Activated CD4-positive, alpha-beta T cell treated with anti-CD3 and anti-CD28 coated beads for 4 hours (primary cell): ENCODE data around the gene METTL2A.
"Not testable (repeated sequence)": the region's sequence is repeated elsewhere in the genome, so short reads cannot be mapped to it uniquely, and the experiment has no call there.

ENCODE experiments used
- DNase-seq, 2 donors: peaks; one replicate each; pipeline ENCODE4 v3.0.0-alpha.2; 2020

METTL2A gene, protein sequence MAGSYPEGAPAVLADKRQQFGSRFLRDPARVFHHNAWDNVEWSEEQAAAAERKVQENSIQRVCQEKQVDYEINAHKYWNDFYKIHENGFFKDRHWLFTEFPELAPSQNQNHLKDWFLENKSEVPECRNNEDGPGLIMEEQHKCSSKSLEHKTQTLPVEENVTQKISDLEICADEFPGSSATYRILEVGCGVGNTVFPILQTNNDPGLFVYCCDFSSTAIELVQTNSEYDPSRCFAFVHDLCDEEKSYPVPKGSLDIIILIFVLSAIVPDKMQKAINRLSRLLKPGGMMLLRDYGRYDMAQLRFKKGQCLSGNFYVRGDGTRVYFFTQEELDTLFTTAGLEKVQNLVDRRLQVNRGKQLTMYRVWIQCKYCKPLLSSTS

DNA sequence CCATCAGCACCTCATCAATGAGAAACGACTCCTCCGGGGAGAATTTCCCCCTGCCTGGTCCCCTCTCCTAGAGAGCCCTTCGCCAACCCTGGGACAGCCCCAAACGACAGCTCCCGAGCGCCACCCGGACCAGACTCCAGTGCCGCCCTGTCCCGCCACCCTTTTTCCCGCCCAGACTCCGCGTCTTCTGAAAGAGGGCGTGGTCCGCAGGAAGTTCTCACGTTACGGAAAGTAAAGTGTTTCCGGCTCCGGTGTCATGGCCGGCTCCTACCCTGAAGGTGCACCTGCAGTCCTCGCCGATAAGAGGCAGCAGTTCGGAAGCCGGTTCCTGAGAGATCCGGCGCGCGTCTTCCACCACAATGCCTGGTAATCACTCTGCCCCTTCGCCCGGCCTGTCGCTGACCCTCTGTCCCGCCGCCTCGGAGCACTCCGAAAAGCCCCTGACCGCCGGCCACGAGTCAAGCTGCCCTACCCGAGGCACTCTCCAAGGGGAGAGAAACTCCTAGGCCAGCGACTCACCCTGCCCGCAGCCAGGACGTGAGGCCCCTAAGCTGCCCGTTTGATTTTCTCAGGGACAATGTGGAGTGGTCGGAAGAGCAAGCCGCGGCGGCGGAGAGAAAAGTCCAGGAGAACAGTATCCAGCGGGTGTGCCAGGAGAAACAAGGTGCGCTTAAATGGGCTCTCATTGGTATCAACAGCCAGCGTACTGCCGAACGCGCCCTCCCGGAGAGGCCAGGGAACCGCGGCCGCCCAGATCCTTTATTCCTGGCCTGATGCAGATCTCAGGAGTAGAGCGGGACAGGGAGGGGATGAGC is at the start of gene METTL2A:
METTL2A (plus strand) TSS at position 251 of the 815 bp plus-strand sequence; CDS start at position 257, 6 bp downstream.
- peak; percentile 77 to 81 for DNase-seq

DNA sequence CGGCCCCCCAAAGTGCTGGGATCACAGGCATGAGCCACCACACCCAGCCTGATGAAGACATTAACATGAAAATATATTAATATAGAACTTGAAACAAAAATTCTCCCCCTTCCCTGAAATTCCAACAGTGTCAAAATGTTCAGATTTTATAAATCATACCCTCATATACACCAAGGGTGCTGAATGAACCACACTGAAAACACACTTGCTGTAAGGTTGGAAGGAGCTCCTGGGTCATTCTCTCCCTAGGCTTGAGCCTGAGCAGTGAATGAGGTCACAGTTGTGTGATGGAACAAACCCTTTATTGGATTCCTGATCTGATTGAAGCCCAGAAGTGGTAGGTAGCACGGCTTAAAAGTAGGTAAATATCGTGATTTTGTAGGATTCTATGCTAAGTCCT is 43.4 kb upstream of the METTL2A start, which contains the start of gene EFCAB3:
EFCAB3 (plus strand) TSS at position 301 of the 400 bp plus-strand sequence. CDS start 2,427 bp downstream, outside the sequence.
- no peak for DNase-seq

DNA sequence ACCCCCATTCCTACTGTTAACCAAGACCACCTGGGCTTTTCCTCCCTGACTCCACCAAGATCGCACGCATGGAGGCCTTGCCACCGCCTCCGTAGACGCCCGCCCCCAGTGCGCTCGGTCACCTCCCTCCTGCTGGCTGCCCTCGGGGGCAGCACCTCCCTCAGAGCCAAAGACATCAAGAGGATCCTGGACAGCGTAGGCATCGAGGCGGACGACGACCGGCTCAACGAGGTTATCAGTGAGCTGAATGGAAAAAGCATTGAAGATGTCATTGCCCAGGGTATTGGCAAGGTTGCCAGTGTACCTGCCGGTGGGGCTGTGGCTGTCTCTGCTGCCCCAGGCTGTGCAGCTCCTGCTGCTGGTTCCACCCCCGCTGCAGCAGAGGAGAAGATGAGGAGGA is 42.1 kb upstream of the METTL2A start:
- DNase-seq: no peak

DNA sequence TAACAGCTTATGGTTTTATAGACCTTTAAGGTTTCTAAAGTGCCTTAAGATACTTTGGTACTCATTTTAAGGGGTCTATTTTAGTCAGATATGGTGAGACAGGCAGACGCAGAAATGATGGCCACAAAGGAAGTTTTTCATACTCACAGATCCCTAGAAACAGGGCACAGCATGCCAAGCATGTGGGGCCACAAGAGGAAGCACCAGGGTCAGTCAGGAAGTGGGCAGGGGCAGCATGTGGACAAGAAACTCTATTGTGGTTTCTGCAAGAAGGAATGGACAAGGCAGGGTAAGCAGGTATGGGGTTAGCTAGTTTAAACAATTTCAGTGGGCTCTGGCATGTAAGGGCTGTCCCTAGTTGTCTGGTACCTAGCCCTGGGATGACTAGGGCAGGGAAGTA is 34.8 kb upstream of the METTL2A start:
- no peak for DNase-seq

DNA sequence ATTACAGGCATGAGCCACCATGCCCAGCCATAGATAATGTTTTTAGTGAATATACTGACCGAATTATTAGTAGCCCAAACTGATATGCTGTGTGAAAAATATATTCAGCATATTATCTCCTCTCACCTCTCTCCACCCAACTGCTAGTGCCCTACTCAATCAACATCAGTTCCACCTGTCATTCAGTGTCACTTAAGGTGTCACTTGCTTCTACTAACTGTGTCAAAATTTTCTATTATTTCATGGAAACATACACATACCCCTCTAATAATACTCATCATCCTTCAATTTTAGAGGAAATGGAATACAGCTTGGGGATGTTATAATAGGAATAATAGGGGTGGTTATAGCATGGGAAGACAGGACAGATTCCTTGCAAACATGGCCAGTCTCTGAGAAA is 30.8 kb upstream of the METTL2A start:
- DNase-seq: no peak

DNA sequence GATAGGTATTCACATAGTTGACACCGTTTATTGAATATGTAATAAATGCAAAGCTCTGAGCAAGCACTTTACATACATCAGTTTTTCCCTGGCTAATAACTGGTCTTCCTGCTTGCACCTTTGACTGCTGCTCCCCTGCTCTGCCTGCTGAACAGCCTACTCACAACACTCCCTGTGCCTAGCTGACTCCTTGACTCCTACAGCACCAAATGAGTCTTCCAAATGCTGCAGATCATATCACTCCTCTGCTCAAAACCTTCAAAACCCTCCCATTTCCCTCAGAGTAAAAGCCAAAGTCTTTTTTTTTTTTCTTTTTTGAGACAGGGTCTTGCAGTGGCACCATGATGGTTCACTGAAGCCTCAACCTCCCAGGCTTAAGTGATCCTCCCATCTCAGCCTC is 24.8 kb upstream of the METTL2A start:
- no peak for DNase-seq

DNA sequence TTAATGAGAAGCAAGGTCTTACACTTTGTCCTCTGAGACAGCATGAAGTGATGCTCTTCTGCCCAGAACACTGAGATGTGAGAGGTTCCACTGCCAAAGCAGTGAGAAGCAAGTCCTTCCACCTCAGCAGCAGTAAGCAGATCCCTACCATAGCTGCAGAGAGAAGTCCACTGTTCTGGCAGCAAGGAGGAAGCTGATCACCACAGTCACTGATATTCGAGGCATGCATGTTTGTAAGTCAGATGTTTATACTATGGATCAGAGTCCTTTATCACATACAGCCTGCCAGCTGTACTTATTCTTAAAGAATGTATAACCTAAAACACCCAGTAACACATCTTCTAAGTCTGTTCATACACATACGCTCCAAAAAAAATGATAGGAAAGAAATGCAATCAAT is 18.2 kb upstream of the METTL2A start:
- DNase-seq: no peak

DNA sequence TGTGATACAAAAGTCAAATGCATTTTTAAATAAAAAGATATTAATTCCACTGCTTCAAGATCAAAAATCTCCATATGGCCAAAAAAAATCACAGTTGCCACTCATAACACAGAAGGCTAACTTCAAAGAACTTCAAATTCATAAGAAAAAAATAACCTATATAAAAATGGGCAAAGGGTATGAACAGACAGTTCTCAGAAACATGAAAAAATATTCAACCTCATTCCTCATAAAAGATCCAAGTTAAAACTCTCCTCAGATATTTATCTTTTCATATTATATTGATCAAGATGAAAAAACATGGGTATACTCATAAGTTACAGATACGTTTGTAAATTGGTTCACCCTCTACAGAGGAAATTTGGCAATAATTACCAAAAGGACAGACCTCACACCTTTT is 10.6 kb upstream of the METTL2A start:
- DNase-seq: not testable (repeated sequence)

DNA sequence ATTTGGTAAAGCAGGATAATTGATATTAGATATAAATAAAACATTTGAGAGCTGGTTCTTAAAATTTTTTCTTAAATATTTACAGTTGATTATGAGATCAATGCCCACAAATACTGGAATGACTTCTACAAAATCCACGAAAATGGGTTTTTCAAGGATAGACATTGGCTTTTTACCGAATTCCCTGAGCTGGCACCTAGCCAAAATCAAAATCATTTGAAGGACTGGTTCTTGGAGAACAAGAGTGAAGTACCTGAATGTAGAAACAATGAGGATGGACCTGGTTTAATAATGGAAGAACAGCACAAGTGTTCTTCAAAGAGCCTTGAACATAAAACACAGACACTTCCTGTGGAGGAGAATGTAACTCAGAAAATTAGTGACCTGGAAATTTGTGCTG is 2.5 kb downstream of the METTL2A start:
- DNase-seq: not testable (repeated sequence)

DNA sequence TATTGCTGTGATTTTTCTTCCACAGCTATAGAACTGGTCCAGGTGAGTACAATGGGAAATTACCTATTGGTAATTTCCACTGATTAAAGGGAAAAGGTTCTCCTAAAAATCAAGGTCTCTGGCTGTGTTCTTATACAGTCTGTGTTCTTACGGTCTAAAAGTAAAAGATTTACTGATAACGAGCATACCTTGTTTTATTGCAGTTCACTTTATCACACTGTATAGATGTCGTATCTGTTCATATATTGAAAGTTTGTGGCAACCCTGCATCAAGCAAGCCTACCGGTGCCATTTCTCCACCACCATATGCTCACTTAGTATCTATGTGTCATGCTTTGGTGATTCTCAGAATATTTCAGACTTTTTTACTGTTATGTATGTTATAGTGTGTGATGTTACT is 11.6 kb downstream of the METTL2A start:
- DNase-seq: not testable (repeated sequence)

DNA sequence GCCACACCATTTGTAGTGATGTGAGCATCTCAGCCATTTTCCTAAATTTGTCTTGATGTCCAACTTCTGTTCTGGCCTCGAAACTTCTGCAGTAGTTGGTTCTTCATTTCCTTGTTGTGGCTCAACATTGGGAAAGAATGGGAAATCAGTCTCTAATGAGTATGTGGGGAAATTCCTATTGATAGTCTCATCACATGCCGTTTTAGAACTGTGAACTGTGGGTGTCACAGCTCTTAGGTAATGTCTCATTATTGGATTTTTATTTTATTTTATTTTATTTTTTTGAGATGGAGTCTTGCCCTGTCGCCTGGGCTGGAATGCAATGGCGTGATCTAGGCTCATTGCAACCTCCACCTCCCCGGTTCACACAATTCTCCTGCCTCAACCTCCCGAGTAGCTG is 17.5 kb downstream of the METTL2A start:
- DNase-seq: not testable (repeated sequence)

DNA sequence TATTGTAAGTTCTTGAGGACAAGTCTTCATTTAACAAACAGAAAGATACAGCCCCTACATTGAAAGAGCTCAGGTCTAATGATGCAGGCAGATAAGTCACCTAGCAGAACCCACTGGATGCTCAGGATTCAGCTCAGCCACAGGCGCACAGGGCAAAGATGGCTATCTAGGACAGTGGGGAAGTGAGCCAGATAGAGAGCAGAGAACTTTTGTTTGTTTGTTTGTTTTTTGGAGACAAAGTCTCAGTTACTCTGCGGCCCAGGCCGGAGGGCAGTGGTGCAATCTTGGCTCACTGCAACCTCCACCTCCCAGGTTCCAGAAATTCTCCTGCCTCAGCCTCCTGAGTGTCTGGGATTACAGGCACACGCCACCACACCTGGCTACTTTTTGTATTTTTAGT is 20.4 kb downstream of the METTL2A start:
- no peak for DNase-seq

DNA sequence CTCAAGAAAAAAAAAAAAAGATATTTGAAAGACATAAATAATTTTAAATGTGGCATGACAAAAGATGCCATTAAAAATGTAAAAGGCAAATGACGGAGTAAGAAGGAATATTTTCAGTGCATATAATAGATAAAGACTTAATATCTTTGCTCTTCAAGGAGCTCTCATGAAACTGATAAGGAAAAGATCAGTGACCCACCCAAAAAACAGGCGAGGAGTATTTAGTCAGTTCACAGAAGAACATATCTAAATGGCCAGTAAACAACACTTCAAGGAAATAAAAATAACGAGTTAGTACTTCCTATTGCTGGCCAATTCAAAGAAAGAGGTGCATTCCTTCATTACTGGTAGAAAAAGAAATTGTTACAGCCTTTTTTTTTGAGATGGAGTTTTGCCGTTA is 22.1 kb downstream of the METTL2A start:
- DNase-seq: not testable (repeated sequence)

DNA sequence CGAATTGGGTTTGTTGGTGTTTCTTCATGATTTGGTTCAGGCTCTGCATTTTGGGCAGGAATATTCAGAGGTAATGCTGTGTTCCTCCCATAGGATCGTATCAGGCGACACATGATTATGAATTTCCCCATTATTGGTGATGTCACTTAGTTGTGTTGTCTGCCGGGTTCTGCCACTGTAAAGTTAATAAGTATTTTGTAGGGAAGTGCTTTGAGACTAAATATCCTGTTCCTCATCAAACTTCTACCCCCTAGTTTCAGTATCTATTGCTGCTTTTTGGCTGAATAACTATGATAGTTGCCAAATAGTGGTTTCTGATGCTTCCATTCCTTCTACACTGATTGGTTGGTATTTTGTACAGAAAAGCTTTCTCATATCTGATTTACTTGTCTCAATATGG is 28.5 kb downstream of the METTL2A start:
- DNase-seq: not testable (repeated sequence)

DNA sequence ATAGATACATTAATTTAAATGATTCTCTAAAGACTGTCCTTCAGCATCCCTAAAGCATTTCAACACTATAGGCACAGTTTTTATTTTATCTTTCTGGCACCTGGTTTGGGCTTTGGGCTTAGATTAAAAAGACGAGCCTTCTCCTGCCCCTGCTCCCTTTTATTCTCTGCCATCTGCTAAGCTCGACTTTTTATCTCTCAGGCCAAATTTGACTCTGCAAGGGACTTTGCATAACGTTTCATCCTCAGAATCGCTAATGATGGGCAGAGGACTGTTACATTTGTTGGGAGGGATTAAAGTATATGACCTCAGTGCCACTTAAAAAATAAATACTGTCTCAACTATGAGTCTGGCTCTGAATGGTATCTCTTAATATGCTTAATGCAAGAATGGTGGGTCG is 29.3 kb downstream of the METTL2A start:
- DNase-seq: not testable (repeated sequence)

DNA sequence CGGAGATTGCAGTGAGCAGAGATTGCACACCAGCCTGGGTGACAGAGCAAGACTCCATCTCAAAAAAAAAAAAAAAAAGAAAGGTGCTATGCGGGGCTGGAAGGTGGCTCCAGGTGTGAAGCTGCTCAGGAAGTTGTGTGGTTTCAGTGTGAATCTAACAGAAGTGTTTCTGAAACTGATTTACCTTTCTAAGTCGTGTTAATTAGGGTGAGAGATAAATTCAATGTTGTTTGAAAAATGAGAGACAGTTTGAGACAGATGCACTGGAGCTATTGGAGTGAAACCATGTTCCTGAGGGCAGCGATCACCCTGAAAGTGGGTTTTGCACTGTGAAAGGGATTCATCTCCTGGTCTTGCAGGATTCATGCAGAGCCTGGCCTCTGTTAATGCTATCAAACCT is 30.0 kb downstream of the METTL2A start:
- not testable (repeated sequence) for DNase-seq

DNA sequence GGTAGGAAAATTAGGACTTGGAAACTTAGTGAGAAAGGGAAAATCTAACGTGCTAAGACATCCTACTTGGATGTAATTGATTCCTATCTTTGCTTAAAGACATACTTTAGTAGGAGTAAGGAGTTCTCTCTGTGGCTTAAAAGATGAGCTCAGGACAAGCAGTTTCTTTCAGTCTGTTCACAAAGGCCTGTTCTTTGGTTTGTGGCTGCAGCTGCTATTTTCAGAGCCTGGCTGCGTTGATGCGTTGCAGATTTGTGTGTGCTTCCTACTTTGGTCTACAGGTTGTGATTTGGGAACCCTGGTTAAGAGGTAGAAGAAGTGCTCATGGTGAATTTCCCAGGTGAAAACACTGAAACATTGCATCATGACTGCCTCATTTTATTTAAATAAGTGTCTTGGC is 30.4 kb downstream of the METTL2A start:
- DNase-seq: not testable (repeated sequence)

DNA sequence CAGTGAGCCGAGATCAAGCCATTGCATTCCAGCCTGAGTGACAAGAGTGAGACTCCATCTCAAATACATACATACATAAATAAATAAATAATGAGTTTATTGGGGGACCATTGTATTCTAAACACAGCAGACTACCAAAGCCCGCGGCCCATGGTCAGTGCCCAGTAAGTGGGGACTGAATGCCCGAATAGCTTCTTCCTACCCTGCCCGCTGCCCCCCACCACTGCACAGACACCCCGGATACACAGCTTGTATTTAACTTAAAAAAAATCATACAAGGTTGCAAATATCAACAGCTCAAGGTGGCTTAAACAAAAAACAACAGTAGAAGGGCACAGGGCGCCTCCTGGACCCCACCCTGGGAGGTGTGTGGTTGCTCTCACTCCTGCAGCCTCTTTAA is 32.3 kb downstream of the METTL2A start:
- no peak for DNase-seq

DNA sequence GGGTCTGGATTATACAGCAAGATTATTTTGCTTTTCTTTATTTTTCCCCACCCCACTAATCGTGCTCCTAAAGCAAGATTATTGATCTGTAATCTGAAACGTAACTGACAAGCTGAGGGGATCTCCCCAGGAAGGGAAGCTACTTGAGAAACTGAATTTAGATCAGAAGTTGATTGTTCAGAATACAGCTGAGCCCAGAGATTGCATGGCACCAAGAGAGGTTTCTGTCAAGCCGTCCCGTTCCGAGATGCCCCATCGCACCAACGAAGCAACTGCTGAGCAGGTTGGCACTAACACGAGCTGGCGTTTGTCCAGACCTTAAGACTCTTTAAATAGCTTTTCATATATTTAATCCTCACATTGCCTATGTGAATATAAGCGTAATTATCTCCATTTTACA is 34.8 kb downstream of the METTL2A start:
- not testable (repeated sequence) for DNase-seq

DNA sequence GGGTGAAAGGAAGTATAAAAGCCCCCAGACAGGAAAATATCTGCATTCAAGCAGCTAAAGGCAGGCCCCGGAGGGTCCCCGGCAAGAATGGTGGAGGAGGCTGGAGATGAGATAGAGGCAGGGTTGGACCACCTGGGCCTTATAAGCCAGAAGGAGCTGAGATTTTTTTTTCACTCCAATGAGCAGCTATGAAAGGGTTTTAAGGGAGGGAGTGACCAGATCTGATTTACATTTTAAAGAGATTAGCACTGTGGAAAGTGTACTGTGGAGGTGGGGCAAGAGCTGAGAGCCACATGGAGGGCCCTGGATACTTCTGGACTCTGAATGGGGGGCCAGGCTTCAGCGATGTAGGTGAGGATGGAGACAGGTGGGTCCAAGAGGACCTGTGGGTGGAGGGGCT is 40.7 kb downstream of the METTL2A start:
- not testable (repeated sequence) for DNase-seq

DNA sequence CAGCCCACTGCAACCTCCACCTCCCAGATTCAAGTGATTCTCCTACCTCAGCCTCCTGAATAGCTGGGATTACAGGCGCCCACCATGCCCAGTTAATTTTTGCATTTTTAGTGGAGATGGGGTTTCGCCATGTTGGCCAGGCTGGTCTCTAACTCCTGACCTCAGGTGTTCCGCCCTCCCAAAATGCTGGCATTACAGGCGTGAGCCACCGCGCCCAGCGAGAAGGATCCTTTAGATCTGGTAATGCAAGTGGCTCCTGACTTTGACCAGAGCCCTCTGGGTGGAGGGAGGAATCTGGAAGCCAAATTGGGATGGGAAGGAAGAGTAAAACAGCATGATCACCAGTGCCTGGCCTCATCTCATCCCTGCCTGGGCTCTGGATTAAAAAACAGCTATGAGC is 41.6 kb downstream of the METTL2A start:
- DNase-seq: not testable (repeated sequence)

DNA sequence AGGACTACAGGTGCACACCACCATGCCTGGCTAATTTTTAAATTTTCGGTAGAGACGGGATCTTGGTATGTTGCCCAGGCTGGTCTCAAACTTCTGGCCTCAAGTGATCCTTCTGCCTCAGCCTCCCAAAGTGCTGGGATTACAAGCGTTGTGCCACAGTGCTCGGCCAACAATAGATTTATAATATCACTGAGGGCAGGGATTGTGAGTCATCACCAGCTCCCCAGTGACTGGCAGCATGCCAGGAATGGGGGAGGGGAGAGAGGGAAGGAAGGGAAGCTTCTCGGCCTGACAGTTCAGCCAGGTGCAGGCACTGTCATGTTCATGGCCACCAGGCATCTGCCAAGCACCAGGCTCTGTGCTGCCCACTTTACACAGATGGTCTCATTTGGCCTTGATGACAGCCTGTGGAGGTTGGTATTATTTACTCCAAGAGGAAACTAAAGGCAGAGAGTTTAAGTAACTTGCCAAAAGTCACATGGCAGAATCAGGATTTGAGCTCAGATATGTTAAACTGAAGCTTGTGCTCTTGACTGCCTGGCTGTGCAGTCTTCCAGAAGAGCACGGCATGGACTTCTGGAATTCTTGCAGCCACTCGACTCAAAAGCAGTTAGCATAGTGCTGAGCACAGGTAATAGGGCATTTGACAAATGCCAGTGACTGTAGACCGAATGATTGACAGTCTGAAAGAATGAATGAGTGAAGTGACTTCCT is 47.1 kb downstream of the METTL2A start:
- DNase-seq: peak; percentile 62 to 71

DNA sequence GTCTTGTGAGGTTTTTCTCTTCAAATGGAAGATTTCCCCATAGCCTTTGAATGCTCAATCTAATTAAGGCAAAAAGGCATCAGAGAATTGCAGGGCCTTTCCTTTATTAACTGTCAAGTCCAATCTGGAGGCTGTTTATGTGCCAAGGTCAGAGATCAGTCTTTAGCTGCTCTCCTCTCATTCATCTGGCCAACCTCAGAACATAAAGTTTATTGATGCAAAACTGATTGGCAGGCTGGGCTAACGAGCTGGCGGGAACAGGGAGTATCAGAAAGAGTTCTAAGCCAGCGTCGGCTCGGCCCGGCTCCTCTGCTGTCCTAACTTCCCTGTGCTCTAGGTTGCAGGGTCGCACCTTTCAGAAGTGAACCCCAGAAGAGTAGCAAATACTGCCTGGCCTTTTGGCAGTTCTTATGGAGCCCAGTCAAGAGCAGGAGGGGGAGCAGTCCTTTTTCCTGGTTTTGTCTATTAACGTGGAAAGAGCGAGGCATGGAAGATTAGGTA is 47.7 kb downstream of the METTL2A start:
- not testable (repeated sequence) for DNase-seq
